IPS-18c (cell line): ENCODE results near the gene RPGRIP1L.
"Not testable (repeated sequence)": the region's sequence is repeated elsewhere in the genome, so short reads cannot be mapped to it uniquely, and the experiment has no call there.

Experiments used
- H3K4me3 ChIP-seq: 2 replicates; pipeline ENCODE4 v1.7.0; 2013; ENCODE audit warnings: low read depth, mild to moderate bottlenecking, low read length, moderate library complexity; ENCODE audit not compliant: insufficient read depth
- H3K9me3 ChIP-seq: one replicate; pipeline ENCODE4 v1.6.1; 2013; ENCODE audit warnings: mild to moderate bottlenecking, low read length, moderate library complexity; ENCODE audit not compliant: control insufficient read depth, insufficient read depth

RPGRIP1L gene

DNA sequence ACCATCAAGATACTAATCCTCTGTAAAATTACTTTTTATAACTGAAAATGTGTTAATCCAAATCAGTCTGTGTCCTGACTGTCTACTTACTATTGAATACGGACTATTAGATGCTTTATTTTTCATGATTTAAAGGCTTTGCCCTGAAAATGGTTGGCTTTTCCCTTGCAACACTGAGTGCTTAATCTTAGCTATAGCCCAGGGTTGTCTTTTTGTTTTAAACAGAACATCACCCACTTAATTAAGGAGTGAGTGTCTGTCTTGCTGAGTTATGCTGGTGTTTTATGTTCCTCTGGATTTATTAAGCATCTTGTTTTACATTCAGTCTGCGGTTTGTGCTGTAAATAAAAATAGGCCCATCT, 11.3 kb upstream of the RPGRIP1L start:
- Histone ChIP-seq H3K4me3 (no peak overlapping the region), H3K9me3 (no peaks in the 10 kb centered on the region)

DNA sequence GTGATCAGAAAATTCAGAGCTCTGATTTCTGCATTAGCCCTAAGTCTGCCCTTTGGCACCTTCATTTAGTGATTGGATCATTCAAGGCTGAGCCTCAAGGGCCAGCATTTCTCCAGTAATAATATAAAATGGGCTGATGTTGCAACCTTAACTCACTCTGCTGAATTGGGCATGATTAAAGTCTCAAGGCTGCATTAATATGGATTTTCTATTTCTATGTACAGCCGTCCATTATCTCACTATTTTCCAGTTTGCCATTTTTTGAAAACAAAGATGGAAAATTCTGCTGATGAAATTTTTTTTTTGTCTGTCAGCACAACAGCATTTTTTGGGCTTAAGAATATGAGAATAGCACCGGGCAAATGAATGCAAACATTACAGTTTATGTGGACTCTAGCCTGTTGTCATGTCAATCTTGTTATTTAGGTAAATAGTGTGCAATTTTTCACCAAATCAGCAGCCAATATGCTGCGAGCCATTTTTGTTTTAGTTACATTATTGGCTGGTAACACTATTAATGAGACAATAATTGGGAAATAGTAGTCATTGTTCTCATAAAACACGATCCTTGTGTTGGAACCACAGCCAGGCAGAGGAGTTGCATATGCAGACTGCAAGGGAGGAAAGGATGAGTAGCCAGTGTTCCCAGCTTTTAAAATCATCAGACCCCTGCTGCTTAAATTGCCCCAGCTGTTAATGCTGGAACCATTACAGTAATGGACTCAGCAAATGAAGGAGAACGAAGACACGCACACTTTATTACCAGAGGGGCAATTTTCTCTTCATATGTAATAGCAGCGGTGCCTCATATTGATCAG, 10.8 kb upstream of the RPGRIP1L start:
- Histone ChIP-seq H3K4me3 (no peak overlapping the region), H3K9me3 (no peaks in the 10 kb centered on the region)

DNA sequence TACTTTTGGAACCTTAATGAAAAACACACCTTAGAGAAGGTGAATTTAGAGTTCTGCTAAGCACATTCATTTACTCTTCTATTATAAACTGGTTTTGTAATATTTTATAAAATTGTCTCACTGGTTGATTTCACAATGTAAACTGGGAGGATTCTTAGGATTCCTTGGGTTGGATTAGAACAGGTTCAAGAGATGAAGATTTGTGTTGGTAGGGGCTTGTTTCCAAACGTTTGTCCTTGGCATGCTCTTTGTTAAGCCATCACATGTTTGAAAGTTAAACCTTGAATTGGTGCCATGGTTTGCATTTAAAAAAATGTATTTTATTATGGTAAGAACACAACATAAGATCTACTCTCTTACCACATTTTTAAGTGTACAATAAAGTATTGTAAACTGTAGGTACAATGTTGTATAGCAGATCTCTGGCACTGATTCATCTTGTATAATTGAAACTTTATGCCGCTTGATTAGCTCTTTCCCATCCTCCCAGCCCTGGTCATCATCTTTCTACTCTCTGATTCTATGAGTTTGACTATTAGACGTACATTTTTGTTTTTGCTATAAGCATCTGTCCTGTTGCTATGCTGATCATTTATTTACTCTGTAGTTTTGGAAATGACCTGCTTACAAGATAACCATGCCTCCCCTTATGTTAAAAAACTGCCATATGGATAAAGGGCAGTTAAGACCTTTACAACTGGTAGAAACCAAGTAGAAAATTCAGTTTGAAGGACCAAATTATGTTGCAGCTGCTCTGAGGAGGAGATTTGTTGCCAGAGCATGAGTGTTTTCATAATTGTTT, 9.9 kb upstream of the RPGRIP1L start:
- no peaks in the 10 kb centered on the region for H3K9me3 ChIP-seq
- H3K4me3 ChIP-seq, result no peak overlapping the region

DNA sequence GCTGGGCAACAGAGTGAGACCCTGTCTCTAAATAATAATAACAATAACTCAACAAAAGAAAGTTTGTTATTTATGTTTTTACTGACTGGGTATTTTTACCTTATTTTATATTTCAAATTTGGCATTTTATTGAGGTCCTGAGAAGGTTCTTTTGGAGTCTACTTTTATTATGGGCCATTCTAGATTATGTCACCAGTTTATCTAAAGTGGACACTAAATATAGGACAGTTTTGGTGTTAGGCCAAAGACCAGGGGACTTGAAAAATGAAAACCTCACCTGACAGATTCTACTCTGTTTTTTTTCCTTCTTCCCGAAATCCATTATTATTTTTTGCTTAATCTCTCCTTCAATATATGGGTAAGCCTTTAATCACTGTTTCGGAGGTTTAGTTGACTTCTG, 8.4 kb upstream of the RPGRIP1L start:
- H3K4me3 ChIP-seq, result no peak overlapping the region
- H3K9me3 ChIP-seq, result no peaks in the 10 kb centered on the region

DNA sequence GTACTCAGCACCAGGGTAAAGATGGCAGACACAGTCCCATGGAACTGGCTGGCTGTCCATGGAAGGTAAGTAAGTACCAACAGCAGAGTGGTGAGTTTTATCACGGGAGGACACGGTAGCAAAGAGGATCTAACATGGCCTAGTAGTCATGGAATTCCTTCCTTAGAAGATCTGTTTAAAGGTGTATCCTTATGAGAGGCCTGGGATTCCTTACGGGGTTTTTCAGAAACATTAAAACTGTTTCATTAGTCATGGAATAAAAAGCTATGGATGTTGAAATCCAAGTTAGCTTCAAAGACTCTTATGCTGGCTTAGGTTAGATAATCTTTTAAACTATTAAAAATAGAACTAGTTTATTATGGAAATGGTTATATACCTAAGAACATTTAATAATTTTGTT, 7.7 kb upstream of the RPGRIP1L start:
- H3K4me3 ChIP-seq, result no peak overlapping the region
- no peaks in the 10 kb centered on the region for H3K9me3 ChIP-seq

DNA sequence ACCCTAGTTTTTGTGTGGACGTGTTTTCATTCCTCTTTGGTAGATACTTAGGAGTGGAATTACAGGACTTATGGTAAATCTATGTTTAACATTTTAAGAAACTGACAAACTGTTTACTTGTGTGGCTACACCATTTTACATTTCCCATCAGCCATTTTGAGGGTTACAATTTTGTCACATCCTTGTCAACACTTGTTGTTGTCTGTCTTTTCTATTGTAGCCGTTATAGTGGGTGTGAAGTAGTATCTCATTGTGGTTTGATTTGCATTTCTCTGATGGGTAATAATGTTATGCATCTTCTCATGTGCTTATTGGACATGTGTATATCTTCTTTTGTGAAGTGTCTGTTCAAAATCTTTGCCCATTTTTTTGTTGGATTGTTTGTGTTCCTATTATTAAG, 4.8 kb upstream of the RPGRIP1L start:
- H3K9me3 ChIP-seq, result no peaks in the 10 kb centered on the region
- H3K4me3 ChIP-seq, result no peak overlapping the region

DNA sequence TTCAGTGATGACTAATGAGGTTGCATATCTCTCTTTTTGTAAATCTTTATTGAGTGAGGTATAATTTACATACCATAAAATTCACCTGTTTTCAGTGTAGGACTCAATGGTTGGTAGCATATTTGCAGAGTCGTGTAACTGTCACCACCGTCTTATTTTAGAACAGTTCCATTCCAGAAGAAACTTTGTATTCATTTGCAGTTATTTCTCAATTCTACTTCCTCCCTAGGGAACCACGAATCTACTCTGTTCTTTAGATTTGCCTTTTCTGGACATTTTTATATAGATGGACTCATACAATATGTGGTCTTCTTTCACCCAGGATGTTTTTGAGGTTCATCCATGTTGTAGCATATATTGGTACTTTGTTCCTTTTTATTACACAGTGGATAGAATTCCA, 4.0 kb upstream of the RPGRIP1L start:
- Histone ChIP-seq H3K9me3 (no peaks in the 10 kb centered on the region), H3K4me3 (no peak overlapping the region)

DNA sequence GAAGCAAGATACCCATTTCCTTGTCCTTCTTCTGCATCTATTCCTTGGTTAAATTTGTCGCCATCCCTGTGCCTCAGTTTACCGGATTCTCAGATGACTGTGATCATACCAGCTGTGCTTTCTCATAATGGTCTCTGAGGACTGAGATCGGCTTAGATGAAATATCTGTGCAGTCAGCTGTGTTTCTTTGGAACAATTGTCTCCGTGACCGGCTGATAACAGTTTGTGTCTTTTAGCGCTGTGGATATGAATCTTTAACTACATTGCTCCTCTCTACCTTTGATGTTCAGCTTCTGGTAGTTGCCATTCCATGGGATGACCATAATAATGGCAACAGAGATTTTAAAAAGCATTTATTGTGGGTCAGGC, 770 bp upstream of the RPGRIP1L start:
- Histone ChIP-seq H3K4me3 (peak overlapping the region; percentile 68), H3K9me3 (no peaks in the 10 kb centered on the region)

DNA sequence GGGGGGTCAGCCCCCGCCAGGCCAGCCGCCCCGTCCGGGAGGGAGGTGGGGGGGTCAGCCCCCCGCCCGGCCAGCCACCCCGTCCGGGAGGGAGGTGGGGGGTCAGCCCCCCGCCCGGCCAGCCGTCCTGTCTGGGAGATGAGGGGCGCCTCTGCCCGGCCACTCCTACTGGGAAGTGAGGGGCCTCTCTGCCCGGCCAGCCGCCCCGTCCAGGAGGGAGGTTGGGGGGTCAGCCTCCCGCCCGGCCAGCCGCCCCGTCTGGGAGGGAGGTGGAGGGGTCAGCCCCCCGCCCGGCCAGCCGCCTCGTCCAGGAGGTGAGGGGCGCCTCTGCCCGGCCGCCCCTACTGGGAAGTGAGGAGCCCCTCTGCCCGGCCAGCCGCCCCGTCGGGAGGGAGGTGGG, 5.4 kb downstream of the RPGRIP1L start:
- not testable (repeated sequence) for H3K4me3 ChIP-seq, H3K9me3 ChIP-seq

DNA sequence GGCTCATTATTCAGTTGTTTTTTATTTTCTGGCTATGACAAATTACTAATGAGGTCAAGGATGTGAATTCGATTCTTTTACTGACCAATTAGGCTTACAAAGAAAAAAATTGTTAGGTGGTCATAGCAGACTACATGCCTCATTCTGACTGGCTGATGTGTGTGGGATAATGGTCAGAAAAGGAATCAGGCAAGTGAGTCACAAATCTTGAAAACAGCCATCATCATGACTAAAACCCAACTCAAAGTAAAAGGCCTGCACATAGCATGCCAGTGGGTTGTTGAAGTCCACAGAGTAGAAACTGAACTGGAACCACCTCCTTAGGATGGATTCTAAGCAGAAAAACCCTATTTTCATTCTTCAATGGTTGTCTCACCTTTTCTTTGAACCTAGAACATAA, 8.6 kb downstream of the RPGRIP1L start:
- no peak overlapping the region for H3K4me3 ChIP-seq

DNA sequence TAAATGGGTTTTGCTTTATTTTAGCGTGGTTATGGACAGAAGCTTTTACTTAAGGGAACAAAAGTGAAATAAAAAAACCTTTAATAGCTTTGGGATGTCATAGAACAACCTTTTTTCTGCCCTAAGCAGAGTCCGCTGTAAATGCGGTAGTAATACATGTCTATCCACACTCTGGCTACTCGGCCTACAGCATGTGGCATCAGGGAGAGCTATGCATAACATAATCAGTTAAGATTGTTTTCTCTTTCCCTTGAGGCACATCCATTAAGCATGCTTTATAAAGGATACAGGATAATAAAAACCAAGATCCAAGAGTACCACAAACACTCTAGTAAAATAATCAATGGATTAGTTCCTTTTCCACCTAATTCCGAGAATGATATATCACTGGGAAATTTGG, 10.3 kb downstream of the RPGRIP1L start:
- H3K9me3 ChIP-seq, result no peaks in the 10 kb centered on the region
- H3K4me3 ChIP-seq, result no peak overlapping the region

More for the DNA sequence above, 8.6 kb downstream of the RPGRIP1L start:
- no peaks in the 10 kb centered on the region for H3K9me3 ChIP-seq

DNA sequence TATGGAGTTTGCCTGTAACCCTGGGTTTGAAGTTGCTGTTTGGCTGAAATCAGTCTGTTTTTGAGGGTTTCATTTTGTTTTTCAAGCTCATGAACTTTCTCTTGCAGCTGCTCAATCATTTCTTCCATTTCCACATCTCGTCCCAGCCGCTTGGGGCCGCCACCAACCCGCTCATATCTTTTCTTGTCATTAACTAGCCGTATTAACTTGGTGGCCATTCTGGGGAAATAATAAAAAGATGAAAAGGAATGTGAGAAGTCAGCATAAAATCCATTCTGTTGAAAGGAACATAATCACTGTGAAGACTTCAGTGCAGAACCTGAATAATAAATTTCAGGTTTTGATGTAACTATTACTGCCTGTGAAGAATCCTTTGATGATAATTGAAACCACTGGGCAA, 11.5 kb downstream of the RPGRIP1L start:
- Histone ChIP-seq H3K4me3 (no peak overlapping the region), H3K9me3 (no peaks in the 10 kb centered on the region)

DNA sequence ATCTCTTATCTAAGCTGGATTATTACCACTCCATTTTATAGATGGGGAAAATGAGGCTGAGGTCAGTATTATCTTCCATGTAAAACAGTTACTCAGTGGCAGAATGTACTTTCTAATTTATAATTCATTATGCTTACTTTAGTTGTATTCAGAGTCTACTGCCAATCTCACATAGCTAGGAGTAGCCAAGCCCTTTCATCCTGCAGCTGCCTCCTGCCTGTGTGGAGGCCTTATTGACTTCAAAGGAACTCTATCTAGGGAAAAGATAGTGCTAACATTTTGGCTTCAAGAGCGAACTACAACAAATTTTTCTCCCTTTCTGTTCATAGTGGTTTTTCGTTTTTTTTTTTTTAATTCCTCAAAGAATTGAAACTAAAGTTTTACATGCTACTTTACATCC, 12.9 kb downstream of the RPGRIP1L start:
- Histone ChIP-seq H3K4me3 (no peak overlapping the region), H3K9me3 (no peaks in the 10 kb centered on the region)

DNA sequence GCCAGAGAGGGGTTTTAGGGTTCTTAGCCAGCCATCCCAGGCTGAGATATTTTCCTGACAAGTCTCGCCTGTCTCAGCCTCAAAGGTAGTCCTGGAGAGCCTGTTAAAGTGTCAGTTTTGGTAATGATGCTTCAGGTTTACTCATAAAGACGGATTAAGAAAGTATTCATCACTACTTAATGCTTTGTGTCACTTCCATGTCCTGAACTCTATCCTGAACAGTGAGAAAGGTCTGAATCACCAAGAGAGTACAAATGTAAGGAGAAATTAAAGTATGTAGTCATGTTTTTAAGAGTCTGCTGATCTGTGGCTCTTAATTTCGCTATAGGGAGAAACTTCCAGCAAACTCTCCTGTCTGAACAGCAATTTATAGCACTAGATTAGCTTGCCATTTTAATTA, 14.0 kb downstream of the RPGRIP1L start:
- Histone ChIP-seq H3K9me3 (no peaks in the 10 kb centered on the region), H3K4me3 (no peak overlapping the region)

DNA sequence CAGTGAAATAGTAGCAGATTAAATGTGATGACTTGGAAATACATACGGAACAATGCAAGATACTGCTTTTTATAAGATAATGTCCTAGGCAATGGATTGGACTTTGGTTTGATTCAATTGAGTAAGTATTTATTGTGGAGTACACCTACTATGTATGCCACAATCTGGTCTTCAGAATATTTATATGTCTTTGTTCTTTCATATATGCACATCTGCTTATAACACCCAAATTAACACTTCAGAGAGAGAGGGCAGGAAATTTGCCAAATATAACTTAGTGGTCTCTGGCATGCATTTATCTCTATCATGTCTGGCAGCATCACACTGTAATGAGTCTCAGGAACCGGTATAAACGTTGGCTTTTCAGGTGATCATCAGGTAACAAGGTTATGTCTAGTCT, 16.9 kb downstream of the RPGRIP1L start:
- Histone ChIP-seq H3K4me3 (no peak overlapping the region), H3K9me3 (no peaks in the 10 kb centered on the region)

DNA sequence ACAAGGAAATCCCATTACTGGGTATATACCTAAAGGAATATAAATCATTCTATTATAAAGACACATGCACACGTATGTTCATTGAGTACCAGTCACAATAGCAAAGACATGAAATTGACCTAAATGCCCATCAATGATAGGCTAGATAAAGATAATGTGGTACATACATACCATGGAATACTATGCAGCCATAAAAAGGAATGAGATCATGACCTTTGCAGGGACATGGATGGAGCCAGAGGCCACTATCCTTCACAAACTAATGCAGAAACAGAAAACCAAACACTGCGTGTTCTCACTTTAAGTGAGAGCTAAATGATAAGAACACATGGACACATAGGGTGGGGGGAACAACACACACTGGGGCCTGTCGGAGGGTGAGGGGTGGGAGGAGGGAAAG, 18.3 kb downstream of the RPGRIP1L start:
- not testable (repeated sequence) for H3K9me3 ChIP-seq, H3K4me3 ChIP-seq

DNA sequence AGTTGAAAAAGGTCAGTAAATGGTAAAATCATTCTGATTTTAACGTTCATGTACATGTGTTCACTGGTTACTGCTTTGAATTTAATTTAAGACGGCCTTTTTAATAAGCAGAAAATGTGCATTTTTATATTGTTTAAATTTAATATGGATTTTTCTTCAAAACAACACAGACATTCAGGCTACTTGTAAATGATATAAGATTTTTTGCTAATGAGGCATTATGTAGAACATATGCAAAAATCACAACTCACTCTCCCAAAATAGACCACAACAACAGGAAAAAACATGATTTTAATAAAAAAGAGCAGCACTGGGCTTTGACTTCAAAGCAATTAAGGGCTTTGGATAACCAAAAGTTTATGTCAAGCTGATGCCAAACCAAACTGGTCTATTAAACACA, 22.3 kb downstream of the RPGRIP1L start:
- no peak overlapping the region for H3K4me3 ChIP-seq

DNA sequence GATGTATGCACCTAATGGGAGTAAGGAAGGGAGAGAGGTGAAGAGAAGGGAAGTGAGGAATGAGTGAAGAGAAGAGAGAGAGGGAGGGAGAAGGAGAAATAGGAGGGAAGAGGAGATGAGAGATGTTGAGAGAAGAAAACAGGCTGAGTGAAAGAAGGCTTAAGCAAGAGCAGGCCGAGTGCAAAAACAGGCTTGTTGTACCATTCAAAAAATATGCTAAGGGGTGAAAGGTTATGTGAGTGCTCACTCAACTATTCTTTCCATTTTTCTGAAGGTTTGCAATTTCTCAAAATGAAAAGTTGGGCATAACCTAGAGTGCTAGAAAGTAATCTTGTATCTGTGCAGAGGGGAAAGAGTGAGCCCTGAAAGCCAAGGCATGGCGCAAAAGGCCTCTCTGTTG, 22.9 kb downstream of the RPGRIP1L start:
- Histone ChIP-seq H3K9me3 (no peaks in the 10 kb centered on the region), H3K4me3 (no peak overlapping the region)

More for the DNA sequence above, 22.3 kb downstream of the RPGRIP1L start:
- no peaks in the 10 kb centered on the region for H3K9me3 ChIP-seq
